SK-N-SH treated with all-trans-retinoic acid at 6 μM for 48 hours (cell line): Measurements from ENCODE around the gene SAMD4A.

ENCODE experiments used
- ATAC-seq: fragments of 200-7000 bp; cut with Tn5 transposase; 3 replicates; pipeline ENCODE4 v1.9.1; 2020; ENCODE audit warnings: mild to moderate bottlenecking, moderate library complexity
- ARNTL ChIP-seq: fragments of 450-650 bp; formaldehyde crosslinking; IDR thresholded peaks from 2 replicates; pipeline ENCODE4 v1.5.0; 2020; ENCODE audit warnings: low read depth, mild to moderate bottlenecking, moderate library complexity, borderline replicate concordance
- BACH2 ChIP-seq: fragments of 250-450 bp; sonication (Bioruptor Pico); IDR thresholded peaks from 2 replicates; pipeline ENCODE4 v1.9.0; 2021; ENCODE audit warnings: mild to moderate bottlenecking, borderline replicate concordance
- ESRRG ChIP-seq: fragments of 250-450 bp; sonication (Bioruptor Pico); IDR thresholded peaks from 2 replicates; pipeline ENCODE4 v1.6.1; 2021; ENCODE audit warnings: mild to moderate bottlenecking
- GLIS3 ChIP-seq: fragments of 250-450 bp; sonication (Bioruptor Pico); IDR thresholded peaks from 2 replicates; pipeline ENCODE4 v1.5.0; 2020; ENCODE audit warnings: mild to moderate bottlenecking, moderate library complexity
- ISL1 ChIP-seq: fragments of 250-450 bp; sonication (Bioruptor Pico); IDR thresholded peaks from 2 replicates; pipeline ENCODE4 v2.1.2; 2022; ENCODE audit warnings: mild to moderate bottlenecking, moderate library complexity
- OSR1 ChIP-seq: fragments of 250-450 bp; sonication (Bioruptor Pico); IDR thresholded peaks from 2 replicates; pipeline ENCODE4 v1.8.0; 2022; ENCODE audit warnings: moderate library complexity, mild to moderate bottlenecking, inconsistent platforms
- PATZ1 ChIP-seq: fragments of 250-450 bp; sonication (Bioruptor Pico); IDR thresholded peaks from 2 replicates; pipeline ENCODE4 v1.8.0; 2020; ENCODE audit warnings: mild to moderate bottlenecking, moderate library complexity, borderline replicate concordance
- PPARA ChIP-seq: fragments of 250-450 bp; sonication (Bioruptor Pico); IDR thresholded peaks from 2 replicates; pipeline ENCODE4 v1.5.0; 2020; ENCODE audit warnings: mild to moderate bottlenecking, borderline replicate concordance
- RARB ChIP-seq: fragments of 250-450 bp; sonication (Bioruptor Pico); IDR thresholded peaks from 2 replicates; pipeline ENCODE4 v1.8.0; 2021; ENCODE audit warnings: mild to moderate bottlenecking, moderate library complexity
- SNAI2 ChIP-seq: fragments of 250-450 bp; sonication (Bioruptor Pico); IDR thresholded peaks from 2 replicates; pipeline ENCODE4 v1.5.0; 2020; ENCODE audit warnings: mild to moderate bottlenecking, moderate library complexity
- TCF4 ChIP-seq: fragments of 250-450 bp; sonication (Bioruptor Pico); IDR thresholded peaks from 2 replicates; pipeline ENCODE4 v1.8.0; 2021; ENCODE audit warnings: mild to moderate bottlenecking, moderate library complexity, borderline replicate concordance
- TOX ChIP-seq: fragments of 250-450 bp; sonication (Bioruptor Pico); IDR thresholded peaks from 2 replicates; pipeline ENCODE4 v1.8.0; 2021; ENCODE audit warnings: mild to moderate bottlenecking, moderate library complexity, borderline replicate concordance
- TSHZ2 ChIP-seq: fragments of 250-450 bp; sonication (Bioruptor Pico); IDR thresholded peaks from 2 replicates; pipeline ENCODE4 v1.5.0; 2020; ENCODE audit warnings: mild to moderate bottlenecking, moderate library complexity
- ZC3H10 ChIP-seq: fragments of 250-450 bp; sonication (Bioruptor Pico); IDR thresholded peaks from 2 replicates; pipeline ENCODE4 v1.5.1; 2021; ENCODE audit warnings: mild to moderate bottlenecking, moderate library complexity
- ZFP3 ChIP-seq: fragments of 250-450 bp; sonication (Bioruptor Pico); IDR thresholded peaks from 2 replicates; pipeline ENCODE4 v1.5.0; 2020; ENCODE audit warnings: mild to moderate bottlenecking, moderate library complexity
- ZFP30 ChIP-seq: fragments of 450-650 bp; formaldehyde crosslinking; IDR thresholded peaks from 2 replicates; pipeline ENCODE4 v1.5.0; 2022; ENCODE audit warnings: mild to moderate bottlenecking, moderate library complexity
- ZNF565 ChIP-seq: fragments of 450-650 bp; formaldehyde crosslinking; conservative IDR thresholded peaks from 2 replicates; pipeline ENCODE4 v1.5.0; 2020; ENCODE audit warnings: low read depth, mild to moderate bottlenecking, moderate library complexity
- ZNF8 ChIP-seq: fragments of 450-650 bp; formaldehyde crosslinking; IDR thresholded peaks from 2 replicates; pipeline ENCODE4 v1.5.0; 2020; ENCODE audit warnings: mild to moderate bottlenecking, moderate library complexity
- TF ChIP-seq, protein P1 (sequence below): fragments of 250-450 bp; sonication (Bioruptor Pico); IDR thresholded peaks from 2 replicates; pipeline ENCODE4 v1.5.1; 2020; ENCODE audit warnings: low read depth, mild to moderate bottlenecking, moderate library complexity
- TF ChIP-seq, protein P2 (sequence below): fragments of 250-450 bp; sonication (Bioruptor Pico); IDR thresholded peaks from 2 replicates; pipeline ENCODE4 v1.8.0; 2021; ENCODE audit warnings: low read depth, mild to moderate bottlenecking, moderate library complexity, borderline replicate concordance
- TF ChIP-seq, protein P3 (sequence below): fragments of 250-450 bp; sonication (Bioruptor Pico); IDR thresholded peaks from 2 replicates; pipeline ENCODE4 v1.5.1; 2021; ENCODE audit warnings: mild to moderate bottlenecking, moderate library complexity

The SAMD4A gene

GRCh38 chr14:54681811-54682261 lies 114.9 kb downstream of the SAMD4A start (continued):
- TF ChIP-seq, protein P1, sequence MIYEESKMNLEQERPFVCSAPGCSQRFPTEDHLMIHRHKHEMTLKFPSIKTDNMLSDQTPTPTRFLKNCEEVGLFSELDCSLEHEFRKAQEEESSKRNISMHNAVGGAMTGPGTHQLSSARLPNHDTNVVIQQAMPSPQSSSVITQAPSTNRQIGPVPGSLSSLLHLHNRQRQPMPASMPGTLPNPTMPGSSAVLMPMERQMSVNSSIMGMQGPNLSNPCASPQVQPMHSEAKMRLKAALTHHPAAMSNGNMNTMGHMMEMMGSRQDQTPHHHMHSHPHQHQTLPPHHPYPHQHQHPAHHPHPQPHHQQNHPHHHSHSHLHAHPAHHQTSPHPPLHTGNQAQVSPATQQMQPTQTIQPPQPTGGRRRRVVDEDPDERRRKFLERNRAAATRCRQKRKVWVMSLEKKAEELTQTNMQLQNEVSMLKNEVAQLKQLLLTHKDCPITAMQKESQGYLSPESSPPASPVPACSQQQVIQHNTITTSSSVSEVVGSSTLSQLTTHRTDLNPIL (CRISPR knock-in tag): peak; percentile 54
- TF ChIP-seq BACH2 (CRISPR knock-in tag): no peak
- no peak for TF ChIP-seq PPARA (CRISPR knock-in tag)

DNA sequence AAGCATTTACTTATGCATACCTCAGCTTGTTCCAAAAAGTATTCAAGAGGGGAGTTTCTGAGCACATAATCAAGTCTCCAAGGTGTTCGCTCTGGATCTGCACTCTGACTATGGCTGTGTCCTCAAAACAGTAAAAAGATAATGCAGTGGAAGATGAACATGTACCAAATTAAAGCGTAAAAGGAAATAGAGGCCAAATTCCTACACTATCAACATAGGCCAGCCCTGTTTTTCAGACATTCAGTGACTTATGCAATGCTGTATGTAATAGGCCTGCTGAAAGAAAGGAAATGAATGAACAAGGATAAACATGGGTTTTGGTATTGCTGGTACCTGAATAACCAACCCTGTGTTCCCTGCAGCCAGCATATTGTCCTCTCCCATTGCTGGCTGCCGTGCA lies 115.7 kb downstream of the SAMD4A start:
- TF ChIP-seq, protein P2, sequence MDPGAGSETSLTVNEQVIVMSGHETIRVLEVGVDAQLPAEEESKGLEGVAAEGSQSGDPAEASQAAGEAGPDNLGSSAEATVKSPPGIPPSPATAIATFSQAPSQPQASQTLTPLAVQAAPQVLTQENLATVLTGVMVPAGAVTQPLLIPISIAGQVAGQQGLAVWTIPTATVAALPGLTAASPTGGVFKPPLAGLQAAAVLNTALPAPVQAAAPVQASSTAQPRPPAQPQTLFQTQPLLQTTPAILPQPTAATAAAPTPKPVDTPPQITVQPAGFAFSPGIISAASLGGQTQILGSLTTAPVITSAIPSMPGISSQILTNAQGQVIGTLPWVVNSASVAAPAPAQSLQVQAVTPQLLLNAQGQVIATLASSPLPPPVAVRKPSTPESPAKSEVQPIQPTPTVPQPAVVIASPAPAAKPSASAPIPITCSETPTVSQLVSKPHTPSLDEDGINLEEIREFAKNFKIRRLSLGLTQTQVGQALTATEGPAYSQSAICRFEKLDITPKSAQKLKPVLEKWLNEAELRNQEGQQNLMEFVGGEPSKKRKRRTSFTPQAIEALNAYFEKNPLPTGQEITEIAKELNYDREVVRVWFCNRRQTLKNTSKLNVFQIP: no peak
- TF ChIP-seq ESRRG (CRISPR knock-in tag): no peak
- TF ChIP-seq ZFP3 (CRISPR knock-in tag): no peak
- TF ChIP-seq TOX (CRISPR knock-in tag): no peak
- TF ChIP-seq ZNF565 (CRISPR knock-in tag): no peak
- TF ChIP-seq GLIS3 (CRISPR knock-in tag): no peak
- no peak for TF ChIP-seq ARNTL (CRISPR knock-in tag)
- no peak for TF ChIP-seq ISL1 (CRISPR knock-in tag)
- TF ChIP-seq PPARA (CRISPR knock-in tag): no peak
- TF ChIP-seq, protein P1 (CRISPR knock-in tag): no peak
- ATAC-seq: no peak

DNA sequence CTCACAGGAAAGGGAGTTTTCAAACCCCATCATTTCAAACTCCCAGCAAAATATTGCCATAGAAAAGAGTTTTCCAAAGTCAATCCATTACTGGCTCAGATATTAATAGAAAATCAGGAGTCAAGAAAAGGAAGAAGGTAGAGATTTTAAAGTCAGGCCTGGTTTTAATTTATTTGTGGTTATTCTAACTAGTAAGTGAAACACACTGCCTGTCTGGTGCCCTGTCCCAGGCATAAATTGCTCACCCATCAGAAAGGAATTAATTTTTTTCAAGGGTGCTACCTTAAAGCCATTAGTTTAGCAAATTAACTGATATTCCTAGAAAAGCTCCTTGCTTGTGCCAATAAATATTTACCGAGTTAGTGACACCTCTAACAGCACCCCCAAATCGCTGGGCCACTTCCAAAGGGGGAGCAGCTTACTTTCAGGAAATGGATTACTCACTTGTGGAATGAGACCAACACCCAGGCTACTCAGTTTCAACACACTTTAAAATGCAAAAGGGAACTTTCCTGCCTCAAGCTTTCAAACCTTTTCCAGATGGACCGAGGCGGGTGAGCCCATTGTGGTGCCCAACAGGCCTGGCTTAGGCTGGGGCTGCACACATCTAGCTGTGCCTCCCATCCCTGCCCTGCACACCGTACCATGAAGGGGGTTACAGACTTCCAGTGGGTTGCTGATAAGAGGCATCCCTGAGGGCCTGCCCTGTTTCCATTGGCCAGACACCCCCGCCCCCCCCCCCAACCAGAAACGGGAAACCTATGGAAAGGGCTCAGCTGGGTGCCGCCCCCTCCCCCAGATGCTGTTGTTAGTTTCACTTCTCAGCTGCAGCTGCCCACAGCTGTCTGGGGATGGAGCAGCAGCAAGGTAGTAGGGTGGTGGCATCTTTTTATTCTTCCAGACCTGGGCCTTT lies 117.2 kb downstream of the SAMD4A start:
- TF ChIP-seq SNAI2 (no peak), ZFP3 (CRISPR knock-in tag) (no peak), PATZ1 (CRISPR knock-in tag) (no peak), GLIS3 (CRISPR knock-in tag) (no peak), OSR1 (no peak), ESRRG (CRISPR knock-in tag) (no peak), RARB (CRISPR knock-in tag) (no peak), TSHZ2 (CRISPR knock-in tag) (no peak), ISL1 (CRISPR knock-in tag) (no peak), ZNF8 (CRISPR knock-in tag) (no peak), ZFP30 (CRISPR knock-in tag) (no peak), ZNF565 (CRISPR knock-in tag) (no peak), ZC3H10 (CRISPR knock-in tag) (no peak), TCF4 (CRISPR knock-in tag) (no peak)
- TF ChIP-seq, protein P3, sequence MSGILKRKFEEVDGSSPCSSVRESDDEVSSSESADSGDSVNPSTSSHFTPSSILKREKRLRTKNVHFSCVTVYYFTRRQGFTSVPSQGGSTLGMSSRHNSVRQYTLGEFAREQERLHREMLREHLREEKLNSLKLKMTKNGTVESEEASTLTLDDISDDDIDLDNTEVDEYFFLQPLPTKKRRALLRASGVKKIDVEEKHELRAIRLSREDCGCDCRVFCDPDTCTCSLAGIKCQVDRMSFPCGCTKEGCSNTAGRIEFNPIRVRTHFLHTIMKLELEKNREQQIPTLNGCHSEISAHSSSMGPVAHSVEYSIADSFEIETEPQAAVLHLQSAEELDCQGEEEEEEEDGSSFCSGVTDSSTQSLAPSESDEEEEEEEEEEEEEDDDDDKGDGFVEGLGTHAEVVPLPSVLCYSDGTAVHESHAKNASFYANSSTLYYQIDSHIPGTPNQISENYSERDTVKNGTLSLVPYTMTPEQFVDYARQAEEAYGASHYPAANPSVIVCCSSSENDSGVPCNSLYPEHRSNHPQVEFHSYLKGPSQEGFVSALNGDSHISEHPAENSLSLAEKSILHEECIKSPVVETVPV (CRISPR knock-in tag): no peak
- TF ChIP-seq, all 23 proteins: peak for 0
- peak; percentile 83 for ATAC-seq
